SK-N-MC (cell line): Measurements from ENCODE around the gene TMEM259.

Experiments used
- DNase-seq: peaks from one replicate; pipeline ENCODE4 v3.0.0-alpha.2; 2011; ENCODE audit warnings: low read depth, low spot score
- H3K27ac ChIP-seq: fragments of 200-600 bp; sonication (generic); 2 replicates; pipeline ENCODE4 v1.5.1; 2016; ENCODE audit warnings: mixed run types
- H3K36me3 ChIP-seq: fragments of 200-600 bp; sonication (generic); 2 replicates; pipeline ENCODE4 v1.6.1; 2017; ENCODE audit warnings: antibody characterized with exemption, low read length, mixed read lengths; ENCODE audit not compliant: insufficient read depth
- H3K4me3 ChIP-seq: fragments of 200-600 bp; sonication (generic); 2 replicates; pipeline ENCODE4 v1.5.1; 2016
- H3K9ac ChIP-seq: fragments of 200-600 bp; sonication (generic); 2 replicates; pipeline ENCODE4 v1.8.0; 2017; ENCODE audit warnings: mixed run types, mixed read lengths; ENCODE audit not compliant: insufficient read length
- H3K9me3 ChIP-seq: fragments of 200-600 bp; sonication (generic); 2 replicates; pipeline ENCODE4 v1.6.1; 2017; ENCODE audit warnings: low read depth, mild to moderate bottlenecking, antibody characterized with exemption, low read length, moderate library complexity, mixed read lengths
- EZH2 ChIP-seq: fragments of 200-600 bp; sonication (generic); IDR thresholded peaks from one replicate; pipeline ENCODE4 v1.6.1; 2017; ENCODE audit warnings: antibody characterized with exemption
- FOXP2 ChIP-seq: optimal IDR thresholded peaks from 2 replicates; pipeline ENCODE3; 2011; ENCODE audit warnings: mild to moderate bottlenecking, moderate library complexity; ENCODE audit not compliant: insufficient read depth; ENCODE audit errors: extremely low read length, control extremely low read depth
- POLR2AphosphoS5 ChIP-seq: IDR thresholded peaks from 2 replicates; pipeline ENCODE4 v1.6.1; 2012; ENCODE audit warnings: mild to moderate bottlenecking, low read depth, low read length, borderline replicate concordance

The TMEM259 gene

GRCh38 chr19:980133-980998 is 40.6 kb downstream of the TMEM259 start:
- no peak overlapping the region for H3K27ac ChIP-seq
- H3K4me3 ChIP-seq, result no peak overlapping the region
- no peak overlapping the region for H3K9ac ChIP-seq
- no peaks in the 10 kb centered on the region; the same call in 1 of the 2 replicates for H3K36me3 ChIP-seq
- H3K9me3 ChIP-seq, result no peaks in the 10 kb centered on the region
- TF ChIP-seq EZH2 (no peak), POLR2AphosphoS5 (no peak), FOXP2 (no peak)
- no peak for DNase-seq

- H3K27ac ChIP-seq, result no peak overlapping the region
- DNase-seq, result no peak
- H3K4me3 ChIP-seq, result no peak overlapping the region
- H3K9ac ChIP-seq, result no peak overlapping the region
- no peak for TF ChIP-seq POLR2AphosphoS5
- TF ChIP-seq FOXP2, result no peak
- H3K9me3 ChIP-seq, result no peaks in the 10 kb centered on the region
- no peaks in the 10 kb centered on the region for H3K36me3 ChIP-seq
Observed at GRCh38 chr19:979318-979741, 41.6 kb downstream of the TMEM259 start.

- DNase-seq, result no peak
- no peak overlapping the region for H3K4me3 ChIP-seq
- TF ChIP-seq POLR2AphosphoS5 (no peak), EZH2 (no peak), FOXP2 (no peak)
- H3K36me3 ChIP-seq, result no peaks in the 10 kb centered on the region
- no peak overlapping the region for H3K9ac ChIP-seq
- H3K27ac ChIP-seq, result no peak overlapping the region
- H3K9me3 ChIP-seq, result no peaks in the 10 kb centered on the region
Observed at GRCh38 chr19:977058-977464, 43.9 kb downstream of the TMEM259 start.

GRCh38 chr19:976476-976875 is 44.4 kb downstream of the TMEM259 start:
- Histone ChIP-seq H3K36me3 (peaks cover 4% of the 10 kb centered on the region; the same call in 1 of the 2 replicates), H3K27ac (no peak overlapping the region), H3K4me3 (no peak overlapping the region), H3K9me3 (no peaks in the 10 kb centered on the region), H3K9ac (no peak overlapping the region)
- no peak for DNase-seq
- TF ChIP-seq POLR2AphosphoS5 (no peak), FOXP2 (no peak), EZH2 (no peak)

- Histone ChIP-seq H3K36me3 (peaks cover 14% of the 10 kb centered on the region), H3K4me3 (no peak overlapping the region), H3K27ac (no peak overlapping the region), H3K9ac (no peak overlapping the region), H3K9me3 (no peaks in the 10 kb centered on the region)
- TF ChIP-seq FOXP2, result no peak
- TF ChIP-seq EZH2, result no peak
- TF ChIP-seq POLR2AphosphoS5, result no peak
- DNase-seq, result no peak
Observed at GRCh38 chr19:974564-975257, 46.2 kb downstream of the TMEM259 start.

GRCh38 chr19:973726-974563 is 47.0 kb downstream of the TMEM259 start:
- Histone ChIP-seq H3K9me3 (no peaks in the 10 kb centered on the region), H3K36me3 (peaks cover 14% of the 10 kb centered on the region), H3K27ac (no peak overlapping the region), H3K9ac (no peak overlapping the region), H3K4me3 (no peak overlapping the region)
- no peak for DNase-seq
- TF ChIP-seq POLR2AphosphoS5, result no peak
- no peak for TF ChIP-seq FOXP2
- no peak for TF ChIP-seq EZH2

GRCh38 chr19:972281-972680 is 48.6 kb downstream of the TMEM259 start:
- Histone ChIP-seq H3K36me3 (peaks cover 20% of the 10 kb centered on the region), H3K27ac (no peak overlapping the region), H3K4me3 (no peak overlapping the region), H3K9me3 (no peaks in the 10 kb centered on the region), H3K9ac (no peak overlapping the region)
- no peak for TF ChIP-seq EZH2
- TF ChIP-seq POLR2AphosphoS5, result no peak
- TF ChIP-seq FOXP2, result no peak
- no peak for DNase-seq

GRCh38 chr19:971795-972194 is 49.1 kb downstream of the TMEM259 start:
- peaks cover 20% of the 10 kb centered on the region for H3K36me3 ChIP-seq
- H3K27ac ChIP-seq, result no peak overlapping the region
- no peak overlapping the region for H3K4me3 ChIP-seq
- H3K9ac ChIP-seq, result no peak overlapping the region
- no peaks in the 10 kb centered on the region for H3K9me3 ChIP-seq
- no peak for DNase-seq
- TF ChIP-seq FOXP2 (no peak), POLR2AphosphoS5 (no peak), EZH2 (no peak)
